Measurements from ENCODE around the gene SF3A2.

The SF3A2 gene

GRCh38 chr19:2236314-2237050 is at the start of gene SF3A2, which contains the start of gene PLEKHJ1:
TSS of gene SF3A2 (plus strand) at chr19:2236824. CDS start at chr19:2243419, 6,595 bp downstream.
TSS of gene PLEKHJ1 (minus strand) at chr19:2236329. CDS start at chr19:2236248, 81 bp downstream.
- H3K27me3 ChIP-seq (ENCODE audit: insufficient read depth, low read depth, severe bottlenecking): no peaks in the 10 kb centered on the region
- peak; percentile 98 for DNase-seq
- peak within 1 kb of the TSS; percentile 98 for H3K27ac ChIP-seq
- peak within 1 kb of the TSS; percentile 94 for H3K4me3 ChIP-seq (ENCODE audit: low read depth, low read length)
- H3K36me3 ChIP-seq: peaks cover 70% of the 10 kb centered on the region
- peak; percentile 99 for TF ChIP-seq CTCF (IDR thresholded peaks at IDR 0.05; ENCODE audit: low read depth, low read length)
- no peaks in the 10 kb centered on the region for H3K9me3 ChIP-seq (ENCODE audit: severe bottlenecking)

DNA sequence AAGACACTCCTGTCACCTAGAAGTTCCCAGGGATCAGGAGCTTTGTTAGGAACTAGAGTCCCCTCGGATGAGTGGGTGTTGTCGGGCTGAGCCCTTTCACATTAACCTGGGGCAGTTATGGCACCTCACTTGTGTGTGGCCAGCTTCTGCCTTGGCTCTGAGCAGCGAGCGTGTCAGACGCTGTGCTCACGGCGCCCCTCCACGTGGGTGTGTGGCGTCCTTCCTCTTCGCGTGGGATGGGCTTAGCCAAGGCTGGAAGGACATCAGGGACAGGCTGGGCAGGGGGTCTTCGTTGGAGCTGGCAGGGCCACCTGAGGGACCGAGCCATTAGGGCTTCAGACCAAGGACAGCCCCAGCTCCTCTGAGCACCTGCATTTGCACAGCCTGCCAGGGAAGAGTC is 49.5 kb upstream of the SF3A2 start:
- H3K36me3 ChIP-seq: peaks cover 75% of the 10 kb centered on the region
- no peak for TF ChIP-seq CTCF (IDR thresholded peaks at IDR 0.05; ENCODE audit: low read depth, low read length)
- no peak overlapping the region for H3K4me3 ChIP-seq (ENCODE audit: low read depth, low read length)
- H3K27ac ChIP-seq: no peak overlapping the region
- no peaks in the 10 kb centered on the region for H3K27me3 ChIP-seq (ENCODE audit: insufficient read depth, low read depth, severe bottlenecking)
- H3K9me3 ChIP-seq (ENCODE audit: severe bottlenecking): no peaks in the 10 kb centered on the region
- no peak for DNase-seq

DNA sequence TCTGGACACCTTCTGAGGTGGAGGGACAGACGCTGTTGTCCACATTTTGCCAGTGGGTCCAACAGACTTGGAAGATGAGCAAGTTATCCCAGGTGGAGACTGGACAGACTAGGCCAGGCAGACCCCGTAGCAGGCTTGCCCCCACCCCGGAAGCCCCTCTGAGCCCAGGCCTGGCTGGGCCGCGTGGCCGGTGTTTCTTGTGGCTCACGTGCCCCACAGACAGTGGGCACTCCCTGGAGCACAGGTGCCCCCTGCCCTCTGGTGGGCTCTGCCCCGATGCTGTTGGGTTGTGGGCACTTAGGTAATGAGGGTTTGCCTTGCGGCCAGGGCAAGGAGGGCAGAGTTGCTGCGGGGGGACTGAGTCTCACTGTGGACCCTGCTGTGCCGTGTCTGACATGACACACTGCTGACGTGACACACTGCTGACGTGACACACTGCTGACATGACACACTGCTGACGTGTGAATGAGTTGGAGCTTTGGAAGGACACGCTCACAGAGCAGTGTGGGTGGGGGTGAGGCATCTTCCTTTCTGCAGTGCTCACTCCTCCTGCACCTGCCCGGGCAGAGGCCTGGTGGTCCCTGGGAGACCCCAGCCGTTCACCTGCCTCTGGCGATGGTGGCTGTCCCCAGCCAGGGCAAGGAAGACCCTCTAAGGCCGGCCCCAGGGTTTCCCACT is 47.8 kb upstream of the SF3A2 start:
- no peak for DNase-seq
- H3K27me3 ChIP-seq (ENCODE audit: insufficient read depth, low read depth, severe bottlenecking): no peaks in the 10 kb centered on the region
- H3K4me3 ChIP-seq (ENCODE audit: low read depth, low read length): no peak overlapping the region
- no peaks in the 10 kb centered on the region for H3K9me3 ChIP-seq (ENCODE audit: severe bottlenecking)
- H3K27ac ChIP-seq: no peak overlapping the region
- H3K36me3 ChIP-seq: peaks cover 78% of the 10 kb centered on the region
- TF ChIP-seq CTCF (IDR thresholded peaks at IDR 0.05; ENCODE audit: low read depth, low read length): no peak

DNA sequence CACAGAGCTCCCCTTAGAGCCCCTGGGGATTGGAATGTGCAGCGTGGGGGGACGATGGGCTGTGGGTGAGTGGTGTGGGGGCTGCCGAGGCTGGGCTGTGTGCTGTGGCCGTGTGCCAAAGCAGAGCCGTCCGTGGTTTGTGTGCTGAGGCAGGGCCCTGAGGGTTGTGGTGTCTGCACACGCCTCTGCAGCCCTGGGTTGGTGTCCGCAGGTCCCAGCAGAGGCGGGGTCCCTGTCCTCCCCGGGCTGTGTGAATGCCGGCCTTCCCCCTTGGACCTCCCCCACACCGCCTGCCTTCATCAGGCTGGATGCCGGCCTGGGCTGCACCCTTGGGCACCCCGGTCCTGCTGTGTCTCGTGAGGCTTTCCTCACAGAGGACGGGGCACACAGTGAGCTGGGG is 46.7 kb upstream of the SF3A2 start:
- H3K36me3 ChIP-seq: peaks cover 79% of the 10 kb centered on the region
- no peaks in the 10 kb centered on the region for H3K9me3 ChIP-seq (ENCODE audit: severe bottlenecking)
- no peaks in the 10 kb centered on the region for H3K27me3 ChIP-seq (ENCODE audit: insufficient read depth, low read depth, severe bottlenecking)
- no peak for TF ChIP-seq CTCF (IDR thresholded peaks at IDR 0.05; ENCODE audit: low read depth, low read length)
- no peak overlapping the region for H3K27ac ChIP-seq
- no peak for DNase-seq
- no peak overlapping the region for H3K4me3 ChIP-seq (ENCODE audit: low read depth, low read length)

- no peak for TF ChIP-seq CTCF (IDR thresholded peaks at IDR 0.05; ENCODE audit: low read depth, low read length)
- Histone ChIP-seq H3K27me3 (ENCODE audit: insufficient read depth, low read depth, severe bottlenecking) (no peaks in the 10 kb centered on the region), H3K27ac (no peak overlapping the region), H3K9me3 (ENCODE audit: severe bottlenecking) (no peaks in the 10 kb centered on the region), H3K36me3 (peaks cover 73% of the 10 kb centered on the region), H3K4me3 (ENCODE audit: low read depth, low read length) (no peak overlapping the region)
- DNase-seq: no peak
Observed at GRCh38 chr19:2190848-2191455, 45.7 kb upstream of the SF3A2 start.

All from WERI-Rb-1 (cell line).